GM10847 (cell line): ENCODE results near the gene IL16.

ENCODE experiments used
- POLR2A ChIP-seq: IDR thresholded peaks from 2 replicates; pipeline ENCODE4 v1.6.1; 2011; ENCODE audit not compliant: insufficient read length; ENCODE audit errors: extremely low read depth

The IL16 gene

DNA sequence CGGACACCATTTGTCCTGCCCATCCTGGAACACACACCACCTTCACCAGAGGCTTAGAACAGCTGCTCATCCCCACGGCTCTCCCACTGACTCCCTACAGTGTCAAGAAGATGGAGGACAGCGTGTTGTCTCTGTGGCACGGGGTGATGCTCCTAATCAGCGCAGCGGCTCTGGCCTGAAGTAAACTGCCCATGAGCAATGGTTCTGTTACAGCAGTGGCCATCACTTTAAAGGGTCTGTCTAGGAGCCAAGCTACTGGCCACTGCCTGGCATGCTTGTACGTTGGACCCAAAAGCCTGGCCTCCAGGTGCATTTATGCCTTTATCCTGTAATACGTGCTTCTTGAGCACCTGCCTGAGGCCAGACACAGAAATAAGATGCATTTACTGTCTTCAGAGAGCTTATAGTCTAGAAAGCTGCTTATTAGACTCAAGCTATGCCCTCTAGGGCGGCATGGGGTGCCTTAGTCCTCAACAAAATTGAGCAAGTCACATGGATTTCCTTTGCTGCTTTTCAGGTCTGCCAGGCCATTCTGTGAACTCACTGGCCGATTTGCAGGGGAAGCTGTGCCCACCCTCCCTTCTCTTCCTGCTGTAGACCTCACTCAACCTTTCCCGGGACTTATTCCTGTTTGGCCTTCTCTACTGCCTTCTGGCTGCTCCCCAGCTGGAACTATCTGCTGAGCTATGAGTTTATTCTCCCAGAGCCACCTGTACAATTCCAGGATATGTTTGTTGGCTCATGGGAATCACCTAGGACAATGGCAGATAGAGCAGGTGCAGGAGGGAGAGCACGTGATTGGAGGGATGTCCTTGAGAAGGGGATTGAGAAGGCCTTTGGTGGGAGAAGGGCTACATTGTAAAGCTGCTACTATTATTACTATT, 75.3 kb downstream of the IL16 start:
- no peak for TF ChIP-seq POLR2A

DNA sequence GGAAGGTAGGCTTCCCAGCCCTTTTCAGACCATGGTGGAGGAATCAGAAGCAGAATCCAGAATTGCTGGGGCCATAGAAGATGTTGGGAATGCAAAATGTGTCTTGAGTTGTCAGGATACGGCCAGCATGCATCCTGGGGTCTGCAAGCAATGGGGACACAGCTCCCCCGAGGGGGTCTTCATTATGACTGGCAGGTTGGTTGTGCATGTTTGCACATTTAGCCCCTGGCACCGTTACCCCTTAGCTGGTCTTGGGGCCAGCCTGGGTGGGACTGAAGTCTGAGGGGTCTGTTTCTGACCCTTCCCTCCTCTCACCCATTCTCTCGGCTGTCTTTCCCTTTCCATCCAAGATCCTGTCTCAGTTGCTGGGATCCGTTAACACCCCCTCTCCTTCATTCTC, 76.5 kb downstream of the IL16 start:
- TF ChIP-seq POLR2A = no peak

DNA sequence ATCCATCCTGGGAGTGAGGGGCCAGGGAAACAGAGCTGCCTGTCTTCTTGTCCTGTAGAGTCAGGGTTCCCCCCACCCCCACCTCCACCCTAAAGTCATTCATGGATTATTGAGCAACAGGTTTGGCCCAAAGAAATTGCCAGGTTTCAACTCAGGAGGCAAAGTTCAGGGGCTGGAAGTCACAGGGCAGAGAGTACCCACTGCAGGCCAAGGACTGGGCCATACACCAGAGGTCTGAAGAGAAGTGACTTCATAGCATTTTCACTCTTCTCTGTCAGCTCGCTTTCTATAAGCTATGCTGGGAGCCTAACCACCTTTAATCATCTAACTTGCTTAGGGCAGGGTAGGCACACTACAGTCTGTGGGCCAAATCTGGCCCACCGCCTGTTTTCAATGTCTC, 77.2 kb downstream of the IL16 start:
- TF ChIP-seq POLR2A = no peak

DNA sequence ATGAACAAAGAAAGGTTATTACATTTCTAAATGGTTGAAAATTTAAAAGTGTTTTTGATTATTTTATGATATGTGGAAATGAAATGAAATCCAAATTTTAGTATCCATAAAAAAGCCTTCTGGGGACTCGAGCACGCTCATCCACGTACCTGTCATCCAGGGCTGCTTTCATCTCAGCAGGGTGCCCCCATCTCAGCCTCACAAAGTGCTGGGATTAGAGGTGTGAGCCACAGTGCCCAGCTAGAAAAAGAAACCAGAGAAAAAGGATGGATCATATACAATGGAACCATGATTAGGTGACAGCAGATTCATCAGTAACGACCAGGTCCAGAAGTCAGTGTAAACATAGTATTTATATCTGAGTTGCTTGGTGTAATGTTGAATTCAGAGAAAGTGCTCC, 77.6 kb downstream of the IL16 start:
- TF ChIP-seq POLR2A = no peak

DNA sequence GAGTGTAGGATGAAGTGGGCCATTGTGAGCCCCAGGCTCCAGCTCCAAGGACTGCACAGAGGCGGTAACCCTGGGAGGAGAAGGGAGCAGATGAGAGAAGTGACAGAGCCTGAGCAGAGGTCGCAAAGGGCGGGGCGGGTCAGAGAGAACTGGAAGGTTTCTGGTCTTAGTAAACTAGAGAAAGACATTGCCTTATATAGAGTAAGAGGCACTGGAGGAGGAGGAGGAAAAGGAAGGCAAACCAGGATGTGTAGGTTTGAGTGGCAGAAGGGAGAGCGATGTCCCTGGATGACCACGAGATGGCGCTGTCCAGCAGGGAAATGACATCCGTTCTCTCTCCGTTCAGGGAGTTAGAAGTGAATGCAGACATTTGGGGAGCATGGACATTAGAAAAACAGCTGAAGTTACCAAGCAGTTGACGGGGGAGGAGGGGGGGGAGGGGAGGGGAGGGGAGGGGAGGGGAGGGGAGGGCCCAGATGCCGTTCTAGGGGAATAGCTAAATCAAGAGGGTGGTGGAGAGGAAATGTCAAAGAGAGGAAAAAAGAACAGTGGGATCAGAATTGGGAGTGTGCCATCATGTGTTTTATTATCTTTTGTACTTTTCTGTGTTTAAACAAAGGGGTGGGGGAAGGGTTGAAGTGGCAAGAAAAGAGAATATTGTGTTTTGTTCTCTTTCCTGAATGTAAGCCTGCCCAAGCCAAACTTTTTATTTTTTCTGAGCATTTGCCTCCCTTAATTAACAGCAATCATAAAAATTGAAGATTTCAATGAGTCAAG, 78.4 kb downstream of the IL16 start:
- no peak for TF ChIP-seq POLR2A

DNA sequence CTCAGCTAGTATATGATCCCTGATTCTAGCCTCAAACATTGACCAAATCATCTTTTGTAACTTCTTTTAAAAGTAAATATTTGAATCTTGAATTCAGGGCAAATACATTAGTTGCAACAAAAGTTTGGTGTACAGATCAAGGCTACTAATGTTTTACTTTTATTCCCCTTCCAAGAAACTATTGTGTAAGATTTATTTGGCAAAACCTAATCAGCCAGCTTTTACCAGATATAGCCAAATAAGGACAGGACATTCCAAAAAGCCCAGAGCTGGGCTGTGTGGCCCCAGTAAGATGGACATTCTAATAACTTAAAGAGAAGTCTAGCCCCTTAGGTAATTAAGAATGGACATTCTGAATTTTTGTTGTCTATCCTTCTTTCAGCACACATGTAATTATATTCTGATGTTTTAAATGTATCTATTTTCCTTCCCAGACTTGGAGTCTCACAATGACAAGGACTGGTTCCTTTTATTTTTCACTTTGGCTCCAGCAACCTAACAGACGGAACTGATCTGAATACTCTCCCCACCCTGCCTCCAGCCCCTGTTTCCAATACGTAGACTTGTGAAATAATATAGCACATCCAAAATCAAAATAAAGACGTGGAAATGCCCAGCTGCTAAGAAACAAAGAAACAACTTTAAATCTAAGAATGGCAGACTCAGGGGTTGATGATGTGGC, 79.2 kb downstream of the IL16 start:
- no peak for TF ChIP-seq POLR2A

DNA sequence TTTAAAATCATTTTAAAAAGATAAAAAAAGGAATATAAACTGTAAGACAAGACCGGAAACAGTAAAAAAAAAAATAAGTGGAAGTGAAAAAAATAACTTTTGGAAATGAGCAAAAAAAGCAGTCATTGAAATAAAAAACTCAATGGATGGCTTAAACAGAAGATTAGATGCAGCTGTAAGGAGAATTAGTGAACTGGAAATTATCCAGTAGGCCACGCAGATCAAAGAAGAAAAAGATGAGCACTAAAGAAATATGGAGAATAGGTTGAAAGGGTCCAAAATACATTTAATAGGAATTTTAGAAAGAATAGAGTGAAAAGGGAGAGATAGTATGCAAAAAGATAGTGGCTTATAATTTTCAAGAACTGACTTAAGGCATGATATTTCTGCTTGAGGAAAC, 80.3 kb downstream of the IL16 start:
- TF ChIP-seq POLR2A = no peak

DNA sequence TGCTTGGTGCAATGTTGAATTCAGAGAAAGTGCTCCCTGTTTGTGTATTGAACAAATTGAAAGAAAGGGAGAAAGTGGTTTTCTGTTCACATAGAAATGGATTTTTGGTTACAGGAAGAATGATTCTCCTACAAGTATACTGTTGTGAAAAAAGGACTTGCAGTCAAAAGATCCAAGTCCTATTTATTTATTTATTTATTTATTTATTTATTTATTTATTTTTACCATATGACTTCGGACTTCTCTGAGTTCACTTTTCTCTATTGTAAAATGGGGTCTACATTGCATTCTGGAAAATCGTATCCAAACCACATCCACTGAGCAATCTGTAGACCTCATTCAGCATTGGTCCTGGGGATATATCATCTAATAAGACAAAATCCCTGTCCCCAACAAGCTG, 81.2 kb downstream of the IL16 start:
- TF ChIP-seq POLR2A = no peak

DNA sequence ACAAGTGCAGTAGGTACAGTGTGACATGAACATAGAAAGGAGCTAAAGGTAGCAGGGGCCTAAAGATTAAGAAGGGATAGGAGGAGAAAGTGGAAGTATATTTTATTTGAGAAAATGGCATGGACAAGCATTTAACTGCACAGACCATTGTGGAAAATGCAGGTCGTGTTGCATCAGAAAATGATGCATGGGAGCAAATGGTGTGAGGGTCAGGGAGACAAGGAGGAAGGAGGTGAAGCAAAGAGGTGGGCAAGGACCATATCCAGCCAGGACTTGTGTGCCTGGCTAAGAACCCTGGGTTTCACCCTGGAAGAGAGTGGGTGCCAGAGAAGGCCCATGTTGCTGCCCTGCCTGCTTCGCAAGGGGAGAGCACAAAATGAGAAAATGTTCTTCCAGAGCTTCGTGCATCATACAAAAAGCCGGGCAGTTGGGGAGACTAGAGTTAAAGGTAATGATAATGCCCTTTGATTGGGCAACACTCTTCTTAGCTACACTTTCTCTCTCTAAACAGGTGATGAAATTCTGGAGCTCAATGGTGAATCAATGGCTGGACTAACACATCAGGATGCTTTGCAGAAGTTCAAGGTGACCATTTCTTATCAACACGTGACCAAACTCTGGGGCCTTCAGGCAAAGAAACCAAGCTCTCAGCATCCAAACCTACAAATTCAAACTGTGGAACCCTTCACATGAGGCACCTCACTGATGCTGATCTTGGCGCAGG, 81.8 kb downstream of the IL16 start:
- TF ChIP-seq POLR2A = no peak

DNA sequence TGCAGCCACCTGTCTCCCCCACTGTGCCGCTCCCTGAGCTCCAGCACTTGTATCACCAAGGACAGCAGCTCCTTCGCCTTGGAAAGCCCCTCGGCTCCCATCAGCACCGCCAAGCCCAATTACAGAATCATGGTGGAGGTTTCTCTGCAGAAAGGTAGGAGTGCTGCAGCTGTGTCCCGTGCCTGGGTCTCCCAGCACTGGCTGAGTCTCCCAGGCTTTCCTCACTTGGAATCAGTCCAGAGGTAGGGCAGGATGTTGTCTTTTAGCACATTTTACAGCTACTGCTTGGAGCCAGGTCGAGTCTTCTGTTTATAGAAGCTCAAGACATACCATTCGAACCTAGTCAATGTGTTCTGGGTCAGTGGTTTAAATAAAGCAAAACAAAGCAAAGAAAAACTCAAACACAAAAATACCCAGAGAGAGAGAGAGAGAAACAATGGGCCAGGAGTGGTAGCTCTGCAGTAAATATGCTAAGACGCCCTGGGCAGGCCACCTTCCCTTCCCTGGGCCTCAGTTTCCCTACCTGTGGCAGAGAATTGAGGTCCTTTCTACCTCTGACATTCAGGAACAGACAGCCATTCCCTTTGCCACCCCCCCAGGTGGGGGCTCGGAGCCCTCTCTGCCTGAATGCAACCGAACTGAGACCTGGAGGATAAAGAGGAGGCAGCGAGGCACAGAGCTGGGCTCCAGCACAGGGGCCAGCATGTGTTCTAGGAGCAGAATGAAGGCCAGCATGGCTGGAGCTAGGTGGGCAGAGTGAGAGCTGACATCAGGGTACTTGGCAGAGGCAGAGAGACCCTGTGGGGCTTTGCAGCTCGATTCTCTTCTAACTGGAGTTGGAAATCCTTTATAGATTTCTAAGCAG, 83.2 kb downstream of the IL16 start:
- TF ChIP-seq POLR2A = no peak

DNA sequence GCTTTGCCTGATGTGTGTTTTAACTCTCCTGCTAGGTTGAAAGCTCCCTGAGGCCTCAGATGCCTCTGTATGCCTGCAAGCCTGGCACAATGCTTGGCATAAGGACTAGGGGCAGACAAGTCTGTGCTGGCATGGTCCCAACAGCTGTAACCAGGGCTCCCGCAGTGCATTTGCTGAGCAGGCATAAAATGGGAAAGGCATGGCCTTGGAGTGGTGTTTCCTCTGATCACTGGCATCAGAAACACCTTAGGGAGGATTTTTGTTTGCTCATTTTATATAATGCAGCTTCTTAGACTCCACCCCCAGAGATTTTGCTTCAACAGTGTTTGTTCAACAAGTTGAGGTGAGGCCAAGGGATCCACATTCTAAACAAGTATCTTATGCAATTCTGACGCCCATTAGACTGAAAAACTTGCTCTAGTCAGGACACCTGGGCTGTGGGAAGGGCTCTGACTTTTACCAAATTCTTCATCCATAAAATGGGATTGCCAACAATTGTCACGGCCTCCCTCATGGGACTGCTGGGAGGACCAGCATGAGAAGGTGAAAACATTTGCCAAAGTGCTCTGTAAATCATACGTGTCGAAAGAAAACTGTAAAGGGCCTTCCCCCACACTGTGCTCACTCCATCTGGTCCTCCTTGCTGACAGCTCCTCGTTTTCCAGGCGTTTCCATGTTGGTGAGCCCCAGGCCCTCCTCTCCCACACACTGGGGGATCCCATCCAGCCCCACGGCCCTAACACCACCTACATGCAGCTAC, 84.2 kb downstream of the IL16 start:
- no peak for TF ChIP-seq POLR2A

DNA sequence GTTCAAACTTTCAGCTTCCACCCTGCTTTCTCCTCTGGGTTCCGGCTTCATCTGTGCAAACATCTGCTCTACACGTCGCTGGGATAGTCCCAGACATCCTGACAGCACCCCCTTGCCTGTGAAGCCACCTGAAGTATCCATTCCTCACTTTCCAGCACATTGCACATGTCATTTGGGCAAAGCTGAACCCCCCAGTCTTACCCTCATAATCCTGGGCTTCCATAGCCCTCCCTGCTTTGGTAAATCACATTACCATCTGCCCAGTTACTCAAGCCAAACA, 84.7 kb downstream of the IL16 start:
- no peak for TF ChIP-seq POLR2A

DNA sequence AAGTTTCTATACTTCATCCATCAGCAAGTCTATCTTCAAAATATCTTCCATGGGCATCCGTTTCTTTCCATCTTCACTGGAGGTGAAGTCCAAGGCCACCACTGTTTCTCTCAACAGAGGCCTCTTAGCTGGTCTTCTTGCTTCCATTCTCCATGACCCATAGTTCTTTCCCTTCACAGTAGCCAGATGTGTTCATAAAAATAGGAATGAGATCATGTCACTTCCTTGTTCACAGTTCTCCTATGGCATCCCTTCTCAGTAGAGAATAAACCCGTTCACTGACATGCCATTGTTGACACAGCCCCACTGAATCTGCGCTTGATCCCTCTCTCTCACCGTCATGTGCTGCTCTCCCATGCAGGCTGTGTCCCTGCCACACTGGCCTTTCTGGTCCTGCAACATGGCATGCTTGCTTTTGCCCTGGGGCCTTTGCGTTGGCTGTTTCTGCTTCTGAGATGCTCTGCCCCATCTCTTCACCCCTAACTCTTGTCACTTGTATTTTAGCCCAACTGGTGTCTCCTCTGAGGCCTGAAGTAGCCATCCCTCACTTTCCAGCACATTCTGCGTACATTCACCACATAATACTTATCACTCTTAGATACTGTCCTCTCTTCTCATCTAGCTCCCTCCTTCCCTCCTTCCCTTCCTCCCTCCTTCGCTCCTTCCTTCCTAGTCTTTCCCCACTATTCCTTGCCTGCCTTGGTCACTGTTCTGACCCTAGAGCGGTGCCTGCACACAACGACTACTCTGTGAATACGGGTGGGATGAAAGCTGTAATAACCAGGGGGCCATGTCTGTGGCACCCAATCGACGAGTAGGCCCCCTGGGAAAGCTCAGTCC, 85.3 kb downstream of the IL16 start:
- no peak for TF ChIP-seq POLR2A
